Upper lobe of right lung (tissue), 1 donor: Measurements from ENCODE around the gene IL31. TPM values are rescaled to one million over a fixed set of nuclear protein-coding genes. Genes with fewer than 3 reads are reported as not detected.

Source experiments
- ATAC-seq: fragments of 200-7000 bp; cut with Tn5 transposase; one replicate; pipeline ENCODE4 v1.9.1; 2020; ENCODE audit warnings: mild to moderate bottlenecking, moderate library complexity
- DNase-seq: peaks from one replicate; pipeline ENCODE4 v3.0.0-alpha.2; 2020
- H3K27ac ChIP-seq: fragments of 200-600 bp; one replicate; pipeline ENCODE4 v1.8.0; 2022
- H3K27me3 ChIP-seq: fragments of 200-600 bp; one replicate; pipeline ENCODE4 v1.8.0; 2022; ENCODE audit warnings: mild to moderate bottlenecking
- H3K36me3 ChIP-seq: fragments of 200-600 bp; one replicate; pipeline ENCODE4 v1.8.0; 2022
- H3K4me1 ChIP-seq: fragments of 200-600 bp; one replicate; pipeline ENCODE4 v1.8.0; 2022
- H3K4me3 ChIP-seq: fragments of 200-600 bp; one replicate; pipeline ENCODE4 v1.8.0; 2022; ENCODE audit warnings: mild to moderate bottlenecking
- H3K9me3 ChIP-seq: fragments of 200-600 bp; one replicate; pipeline ENCODE4 v1.8.0; 2022
- CTCF ChIP-seq: fragments of 200-600 bp; IDR thresholded peaks from one replicate; pipeline ENCODE4 v1.8.0; 2022; ENCODE audit warnings: antibody characterized with exemption
- intact Hi-C: fragments of 100-400 bp; cut with DNase I; formaldehyde crosslinking; loops from one replicate; pipeline ENCODE4 v1.11.0; 2022
- total RNA-seq: library from RNA; stranded (reverse); fragmentation: NEBNext Ultra II Directional; extraction: Animal tissue kit (Norgen Biotek cat#: 25700); gene quantifications from one replicate; pipeline ENCODE4 v1.2.1, GENCODE V29; 2021
- donor health status: DM: no; HTN: yes; CAD: no; lungs with severe emphysema.

IL31 gene
- total RNA-seq, 1 donor from 2014 or later = not detected

GRCh38 chr12:122148657-122149056 is 25.4 kb downstream of the IL31 start:
- Histone ChIP-seq H3K36me3 (peaks cover 9% of the 10 kb centered on the region), H3K9me3 (no peaks in the 10 kb centered on the region), H3K4me3 (no peak overlapping the region), H3K27ac (no peak overlapping the region), H3K4me1 (no peaks in the 10 kb centered on the region), H3K27me3 (no peaks in the 10 kb centered on the region)
- intact Hi-C loops = no loop called here
- DNase-seq (no peak), ATAC-seq (no peak)
- TF ChIP-seq CTCF = no peak

GRCh38 chr12:122147514-122148290 is 26.3 kb downstream of the IL31 start:
- Histone ChIP-seq H3K4me1 (no peaks in the 10 kb centered on the region), H3K36me3 (peaks cover 18% of the 10 kb centered on the region), H3K27me3 (no peaks in the 10 kb centered on the region), H3K4me3 (no peak overlapping the region), H3K9me3 (no peaks in the 10 kb centered on the region), H3K27ac (no peak overlapping the region)
- intact Hi-C loops = no loop called here
- ATAC-seq (no peak), DNase-seq (no peak)
- TF ChIP-seq CTCF = no peak

GRCh38 chr12:122145505-122146330 is 28.3 kb downstream of the IL31 start:
- TF ChIP-seq CTCF = no peak
- DNase-seq (no peak), ATAC-seq (no peak)
- H3K36me3 ChIP-seq = peaks cover 38% of the 10 kb centered on the region
- H3K4me3 ChIP-seq = no peak overlapping the region
- H3K27me3 ChIP-seq = no peaks in the 10 kb centered on the region
- no peaks in the 10 kb centered on the region for H3K9me3 ChIP-seq
- no peak overlapping the region for H3K27ac ChIP-seq
- intact Hi-C loops = no loop called here
- no peaks in the 10 kb centered on the region for H3K4me1 ChIP-seq

- Histone ChIP-seq H3K4me3 (no peak overlapping the region), H3K27ac (no peak overlapping the region), H3K4me1 (no peaks in the 10 kb centered on the region), H3K27me3 (no peaks in the 10 kb centered on the region), H3K36me3 (peaks cover 46% of the 10 kb centered on the region), H3K9me3 (no peaks in the 10 kb centered on the region)
- DNase-seq = no peak
- intact Hi-C loops = no loop called here
- TF ChIP-seq CTCF = no peak
- ATAC-seq = no peak
These were observed 29.1 kb downstream of the IL31 start for GRCh38 chr12:122144885-122145284.

GRCh38 chr12:122142857-122143256 is 31.2 kb downstream of the IL31 start:
- Histone ChIP-seq H3K27ac (no peak overlapping the region), H3K4me3 (no peak overlapping the region), H3K36me3 (peaks cover 64% of the 10 kb centered on the region), H3K4me1 (no peaks in the 10 kb centered on the region), H3K9me3 (no peaks in the 10 kb centered on the region), H3K27me3 (no peaks in the 10 kb centered on the region)
- intact Hi-C loops = no loop called here
- TF ChIP-seq CTCF = no peak
- ATAC-seq (no peak), DNase-seq (no peak)
